Measurements from ENCODE around the gene HES6.
"Not testable (repeated sequence)": the region's sequence is repeated elsewhere in the genome, so short reads cannot be mapped to it uniquely, and the experiment has no call there.

HES6 gene

GRCh38 chr2:238239863-238240756 lies at the start of gene HES6:
TSS of gene HES6 (minus strand) at chr2:238240038. CDS start at chr2:238239905, 133 bp downstream.
- peak; percentile 76 to 91 for DNase-seq

- DNase-seq: no peak
Measured at GRCh38 chr2:238289574-238289973, 49.7 kb upstream of the HES6 start.

- peak; percentile 94 for DNase-seq
Measured at GRCh38 chr2:238288650-238289573, 49.1 kb upstream of the HES6 start.

- DNase-seq: peak; percentile 19 to 27
Measured at GRCh38 chr2:238287737-238288649, 48.2 kb upstream of the HES6 start, which contains the start of gene PER2. TSS of gene PER2 (minus strand) at chr2:238288610. CDS start at chr2:238277936, 10,674 bp downstream.

- DNase-seq: no peak
Measured at GRCh38 chr2:238286987-238287736, 47.3 kb upstream of the HES6 start.

- DNase-seq: peak in 1 of 2 donors; percentile 17
Measured at GRCh38 chr2:238286551-238286950, 46.7 kb upstream of the HES6 start.

GRCh38 chr2:238286095-238286494 lies 46.3 kb upstream of the HES6 start:
- DNase-seq: no peak

- peak; percentile 14 to 65 for DNase-seq
Measured at GRCh38 chr2:238285653-238286082, 45.8 kb upstream of the HES6 start.

GRCh38 chr2:238284802-238285515 lies 45.1 kb upstream of the HES6 start:
- no peak for DNase-seq

GRCh38 chr2:238282861-238283738 lies 43.3 kb upstream of the HES6 start:
- no peak for DNase-seq

- no peak for DNase-seq
Measured at GRCh38 chr2:238281826-238282480, 42.1 kb upstream of the HES6 start.

GRCh38 chr2:238280083-238280825 lies 40.4 kb upstream of the HES6 start:
- no peak for DNase-seq

GRCh38 chr2:238279324-238279682 lies 39.5 kb upstream of the HES6 start:
- no peak for DNase-seq

GRCh38 chr2:238278626-238279323 lies 38.9 kb upstream of the HES6 start:
- DNase-seq: no peak

- no peak for DNase-seq
Measured at GRCh38 chr2:238277695-238278094, 37.9 kb upstream of the HES6 start.

- DNase-seq: no peak
Measured at GRCh38 chr2:238274152-238274865, 34.5 kb upstream of the HES6 start.

GRCh38 chr2:238273433-238273832 lies 33.6 kb upstream of the HES6 start:
- not testable (repeated sequence) for DNase-seq
